Measurements from ENCODE around the gene STAC3. TPM values are rescaled to one million over a fixed set of nuclear protein-coding genes. Genes with fewer than 3 reads are reported as not detected.

STAC3 gene
- total RNA-seq, 1 experiment from 2014 or later = 2.5 TPM

GRCh38 chr12:57248934-57249742 lies 1.8 kb downstream of the STAC3 start:
- H2AFZ ChIP-seq (ENCODE audit: low read depth, low read length, poor library complexity, severe bottlenecking) = no peak overlapping the region
- no peak overlapping the region for H3K27ac ChIP-seq (ENCODE audit: low read depth, low read length)
- H3K9me2 ChIP-seq (ENCODE audit: insufficient read depth) = no peaks in the 10 kb centered on the region
- intact Hi-C loops (cut with micrococcal nuclease) = loop anchor here (10.0 kb wide), 1 partner anchor 124 kb away; the partner anchor contains the start of gene LRP1
- H3K4me1 ChIP-seq (ENCODE audit: control insufficient read depth in 1 of 2, insufficient read depth in 2 of 2, low read length in 2 of 2) = peaks cover 18 to 21% of the 10 kb centered on the region in 2 experiments
- no peaks in the 10 kb centered on the region for H3K79me2 ChIP-seq (ENCODE audit: insufficient read depth, low read length)
- no peak overlapping the region for H3K9ac ChIP-seq (ENCODE audit: low read length)
- TF ChIP-seq SIN3A (IDR thresholded peaks at IDR 0.05; ENCODE audit: low read depth) = no peak
- no peak for TF ChIP-seq POLR2A (IDR thresholded peaks at IDR 0.05; ENCODE audit: borderline replicate concordance, extremely low read depth, insufficient read depth, insufficient read length)
- TF ChIP-seq ZBTB33 (IDR thresholded peaks at IDR 0.05; ENCODE audit: extremely low read depth, insufficient replicate concordance, low read length) = no peak
- no peak for TF ChIP-seq EGR1 (IDR thresholded peaks at IDR 0.05; ENCODE audit: low read depth)
- no peak for TF ChIP-seq FOSL1 (IDR thresholded peaks at IDR 0.05; ENCODE audit: low read depth)
- TF ChIP-seq TCF7L2 (IDR thresholded peaks at IDR 0.05; ENCODE audit: borderline replicate concordance, extremely low read depth, insufficient read depth, insufficient read length) = no peak
- TF ChIP-seq RAD21 (IDR thresholded peaks at IDR 0.05; ENCODE audit: low read depth) = no peak
- no peak for TF ChIP-seq ATF3 (IDR thresholded peaks at IDR 0.05)
- no peak for ATAC-seq
- no peak for DNase-seq (ENCODE audit: low read depth, low spot score)
- no TSS peak for BruUV-seq (replicated peaks)
- H3K27me3 ChIP-seq (ENCODE audit: insufficient read depth, low read length) = no peaks in the 10 kb centered on the region
- CTCF ChIA-PET = no interaction called here
- H4K20me1 ChIP-seq (ENCODE audit: insufficient read depth) = no peaks in the 10 kb centered on the region
- no peaks in the 10 kb centered on the region for H3K36me3 ChIP-seq (ENCODE audit: control insufficient read depth in 1 of 2, insufficient read depth in 2 of 2, low read length in 2 of 2)
- no peak overlapping the region for H3K4me3 ChIP-seq (replicated peaks in 1 of 2; ENCODE audit: low read depth in 1 of 2, low read length in 2 of 2)
- RAD21 ChIA-PET (ENCODE audit: low non-redundant PET in 1 of 2, low total read pairs in 2 of 2, uncharacterized antibody in 2 of 2, unreplicated experiment in 2 of 2) = no interaction called here
- H3K4me2 ChIP-seq (ENCODE audit: low read length) = no peak overlapping the region
- no peaks in the 10 kb centered on the region for H3K9me3 ChIP-seq (ENCODE audit: control insufficient read depth in 1 of 2, insufficient read depth in 1 of 2, low read depth in 1 of 2, low read length in 2 of 2)
- POLR2A ChIA-PET = no interaction called here
